HEK293 (cell line): ENCODE measurements around the gene TAAR1.

Experiments used
- CTCF ChIP-seq: fragments of 450-650 bp; formaldehyde crosslinking; IDR thresholded peaks from 2 replicates; pipeline ENCODE4 v1.5.1; 2016; ENCODE audit warnings: missing biosample characterization, missing genetic modification characterization
- PRDM10 ChIP-seq: fragments of 450-650 bp; formaldehyde crosslinking; IDR thresholded peaks from 2 replicates; pipeline ENCODE4 v1.5.1; 2016; ENCODE audit warnings: missing biosample characterization, missing genetic modification characterization
- REST ChIP-seq: fragments of 450-650 bp; formaldehyde crosslinking; IDR thresholded peaks from 2 replicates; pipeline ENCODE4 v1.5.1; 2016; ENCODE audit warnings: missing biosample characterization, missing genetic modification characterization
- ZNF121 ChIP-seq: fragments of 450-650 bp; formaldehyde crosslinking; IDR thresholded peaks from 2 replicates; pipeline ENCODE4 v1.5.1; 2016; ENCODE audit warnings: missing biosample characterization, missing genetic modification characterization
- ZNF2 ChIP-seq: fragments of 450-650 bp; formaldehyde crosslinking; IDR thresholded peaks from 2 replicates; pipeline ENCODE4 v1.5.1; 2016; ENCODE audit warnings: missing biosample characterization, missing genetic modification characterization
- ZNF23 ChIP-seq: fragments of 450-650 bp; formaldehyde crosslinking; IDR thresholded peaks from 2 replicates; pipeline ENCODE4 v1.5.1; 2016; ENCODE audit warnings: missing biosample characterization, missing genetic modification characterization, borderline replicate concordance
- ZNF707 ChIP-seq: fragments of 450-650 bp; formaldehyde crosslinking; IDR thresholded peaks from 2 replicates; pipeline ENCODE4 v1.5.1; 2016; ENCODE audit warnings: missing biosample characterization, missing genetic modification characterization

- no peak for TF ChIP-seq CTCF (tag by site-specific recombination)
- no peak for TF ChIP-seq ZNF121 (tag by site-specific recombination)
- TF ChIP-seq REST (tag by site-specific recombination), result no peak
- no peak for TF ChIP-seq ZNF707
- no peak for TF ChIP-seq PRDM10
- no peak for TF ChIP-seq ZNF23 (tag by site-specific recombination)
- no peak for TF ChIP-seq ZNF2 (tag by site-specific recombination)
These were observed 36.8 kb upstream of the TAAR1 start for GRCh38 chr6:132695773-132696172.
